ENCODE data around the gene KRTAP4-4.
"Not testable (repeated sequence)": the region's sequence is repeated elsewhere in the genome, so short reads cannot be mapped to it uniquely, and the experiment has no call there.

The KRTAP4-4 gene

DNA sequence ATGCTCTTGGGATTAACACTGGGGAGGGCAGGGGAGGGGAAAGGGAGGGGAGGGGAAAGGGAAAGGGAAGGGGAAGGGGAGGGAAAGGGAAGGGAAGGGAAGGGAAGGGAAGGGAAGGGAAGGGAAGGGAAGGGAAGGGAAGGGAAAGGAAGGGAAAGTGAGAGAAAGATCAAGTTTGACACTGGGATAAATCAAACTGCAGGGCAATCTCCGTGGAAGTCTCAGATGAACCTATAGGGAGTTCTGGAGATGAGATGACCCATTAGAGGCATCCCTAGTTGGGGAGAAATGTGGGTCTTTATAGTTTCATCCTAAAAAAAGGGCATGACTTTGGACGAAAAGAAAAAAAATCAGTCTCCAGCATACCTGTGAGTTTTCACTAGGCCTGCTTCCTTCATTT, 38.8 kb downstream of the KRTAP4-4 start:
- H3K4me3 ChIP-seq (ENCODE audit: low read depth, low read length), result no peak overlapping the region
- DNase-seq (ENCODE audit: low read depth), result no peak
- TF ChIP-seq, protein P1, sequence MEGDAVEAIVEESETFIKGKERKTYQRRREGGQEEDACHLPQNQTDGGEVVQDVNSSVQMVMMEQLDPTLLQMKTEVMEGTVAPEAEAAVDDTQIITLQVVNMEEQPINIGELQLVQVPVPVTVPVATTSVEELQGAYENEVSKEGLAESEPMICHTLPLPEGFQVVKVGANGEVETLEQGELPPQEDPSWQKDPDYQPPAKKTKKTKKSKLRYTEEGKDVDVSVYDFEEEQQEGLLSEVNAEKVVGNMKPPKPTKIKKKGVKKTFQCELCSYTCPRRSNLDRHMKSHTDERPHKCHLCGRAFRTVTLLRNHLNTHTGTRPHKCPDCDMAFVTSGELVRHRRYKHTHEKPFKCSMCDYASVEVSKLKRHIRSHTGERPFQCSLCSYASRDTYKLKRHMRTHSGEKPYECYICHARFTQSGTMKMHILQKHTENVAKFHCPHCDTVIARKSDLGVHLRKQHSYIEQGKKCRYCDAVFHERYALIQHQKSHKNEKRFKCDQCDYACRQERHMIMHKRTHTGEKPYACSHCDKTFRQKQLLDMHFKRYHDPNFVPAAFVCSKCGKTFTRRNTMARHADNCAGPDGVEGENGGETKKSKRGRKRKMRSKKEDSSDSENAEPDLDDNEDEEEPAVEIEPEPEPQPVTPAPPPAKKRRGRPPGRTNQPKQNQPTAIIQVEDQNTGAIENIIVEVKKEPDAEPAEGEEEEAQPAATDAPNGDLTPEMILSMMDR (IDR thresholded peaks at IDR 0.05; ENCODE audit: insufficient read depth, low read depth, low read length, missing control alignments), result no peak

DNA sequence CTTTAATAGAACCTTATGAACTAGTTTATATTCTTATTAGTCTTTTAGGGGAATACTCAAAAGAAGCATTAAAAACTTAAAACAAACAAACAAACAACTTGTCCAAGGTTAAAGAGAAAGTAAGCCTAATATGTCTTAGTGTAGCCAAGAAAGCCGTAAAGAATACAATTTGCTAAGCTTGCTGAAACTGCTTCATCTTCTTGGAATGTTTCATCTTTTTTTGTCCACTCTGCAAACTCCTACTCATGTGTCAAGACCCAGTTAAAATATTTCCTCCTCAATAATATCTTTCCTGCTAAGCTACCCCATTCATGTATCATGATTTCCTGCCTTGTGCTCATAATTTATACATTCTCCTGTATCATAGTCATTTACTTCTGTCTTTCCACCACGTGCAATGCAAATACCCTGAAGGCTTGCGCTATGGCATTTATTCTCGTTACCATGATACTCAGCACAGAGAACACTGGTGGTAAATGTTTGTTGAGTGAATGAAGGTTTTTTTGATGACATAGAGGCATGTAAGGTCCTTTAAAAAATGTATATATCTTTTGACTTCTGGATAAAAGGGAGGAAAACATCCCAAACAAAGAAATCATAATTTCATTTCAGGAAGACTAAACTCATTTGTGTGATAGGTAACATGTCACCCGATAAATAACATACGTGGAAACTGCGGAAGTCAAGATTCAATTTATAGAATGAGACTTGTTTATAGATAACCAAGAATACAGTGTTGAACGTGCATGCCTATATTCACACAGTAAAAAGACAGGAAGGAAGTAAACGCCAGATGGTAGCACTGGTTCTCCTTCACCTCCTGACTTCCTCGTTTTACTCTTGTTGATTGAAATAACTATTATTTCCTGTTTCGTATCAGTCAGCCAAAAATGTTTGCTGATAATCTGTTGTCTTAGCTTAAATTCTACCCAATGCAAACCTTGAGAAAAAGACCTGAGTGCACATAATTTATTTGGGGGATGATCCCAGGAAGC, 40.6 kb downstream of the KRTAP4-4 start:
- DNase-seq (ENCODE audit: low read depth); H3K4me3 ChIP-seq (ENCODE audit: low read depth, low read length): not testable (repeated sequence)

- no peak for DNase-seq (ENCODE audit: low read depth)
- TF ChIP-seq, protein P1 (IDR thresholded peaks at IDR 0.05; ENCODE audit: insufficient read depth, low read depth, low read length, missing control alignments), result no peak
- H3K4me3 ChIP-seq (ENCODE audit: low read depth, low read length), result no peak overlapping the region
Observed at GRCh38 chr17:41118721-41119120, 41.8 kb downstream of the KRTAP4-4 start.

DNA sequence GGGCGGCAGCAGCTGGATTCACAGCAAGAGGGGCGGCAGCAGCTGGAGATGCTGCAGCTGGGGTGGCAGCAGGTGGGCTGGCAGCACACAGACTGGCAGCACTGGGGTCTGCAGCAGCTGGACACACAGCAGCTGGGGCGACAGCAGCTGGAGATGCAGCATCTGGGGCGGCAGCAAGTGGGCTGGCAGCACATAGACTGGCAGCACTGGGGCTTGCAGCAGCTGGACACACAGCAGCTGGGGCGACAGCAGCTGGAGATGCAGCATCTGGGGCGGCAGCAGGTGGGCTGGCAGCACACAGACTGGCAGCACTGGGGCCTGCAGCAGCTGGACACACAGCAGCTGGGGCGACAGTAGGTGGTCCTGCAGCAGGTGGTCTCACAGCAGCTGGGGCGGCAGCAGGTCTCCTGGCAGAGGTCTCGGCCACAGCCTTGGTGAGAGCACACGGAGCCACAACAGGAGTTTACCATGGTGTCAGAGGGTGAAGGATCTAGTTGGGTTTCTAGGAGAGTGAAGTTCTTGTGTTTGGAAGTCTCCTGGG, 42.6 kb downstream of the KRTAP4-4 start, which contains the start of gene KRTAP4-11:
KRTAP4-11 (minus strand) TSS at position 528 of the 541 bp plus-strand sequence; CDS start at position 470, 58 bp downstream.
- DNase-seq (ENCODE audit: low read depth), result not testable (repeated sequence)

GRCh38 chr17:41116297-41116696, 44.3 kb downstream of the KRTAP4-4 start:
- TF ChIP-seq, protein P1 (IDR thresholded peaks at IDR 0.05; ENCODE audit: insufficient read depth, low read depth, low read length, missing control alignments), result no peak
- H3K4me3 ChIP-seq (ENCODE audit: low read depth, low read length), result no peak overlapping the region
- DNase-seq (ENCODE audit: low read depth), result no peak

More for the DNA sequence above, 42.6 kb downstream of the KRTAP4-4 start, which contains the start of gene KRTAP4-11:
- H3K4me3 ChIP-seq (ENCODE audit: low read depth, low read length), result not testable (repeated sequence)

GRCh38 chr17:41111151-41111885, 49.2 kb downstream of the KRTAP4-4 start:
- TF ChIP-seq, protein P1 (IDR thresholded peaks at IDR 0.05; ENCODE audit: insufficient read depth, low read depth, low read length, missing control alignments), result no peak
- no peak for DNase-seq (ENCODE audit: low read depth)
- no peak overlapping the region for H3K4me3 ChIP-seq (ENCODE audit: low read depth, low read length)

All from GM12865 (cell line).